K562 (cell line): ENCODE results near the gene TSPAN14. TPM values are rescaled to one million over a fixed set of nuclear protein-coding genes. Genes with fewer than 3 reads are reported as not detected.

Experiments
- ATAC-seq: fragments of 200-7000 bp; cut with Tn5 transposase; 3 replicates; pipeline ENCODE4 v1.9.1; 2020; ENCODE audit warnings: moderate library complexity
- BruUV-seq: library from RNA; stranded (reverse); fragments of 400-500 nt; replicated peaks from 2 replicates; lab custom pipeline; 2021; lab: Mats Ljungman, UMichigan
- CTCF ChIA-PET: fragments of 300-600 bp; formaldehyde crosslinking; extraction: SDS; loops from one replicate; lab custom pipeline; 2021; ENCODE audit warnings: low intra/inter-chr PET ratio; lab: Yijun Ruan, JAX
- POLR2A ChIA-PET: fragments of 300-600, 350-650 bp; sonication (Branson Sonifier 250); formaldehyde crosslinking; extraction: SDS; loops from one replicate; lab custom pipeline; 2021; ENCODE audit warnings: antibody characterized with exemption, inconsistent platforms; lab: Yijun Ruan, JAX
- DNase-seq, 4 experiments: peaks; one replicate each; pipeline versions ENCODE4 v3.0.0 to v3.0.0-alpha.2; 2011 to 2018; ENCODE audit warnings: low spot score in 3 of 4, mixed read lengths in 3 of 4; ENCODE audit errors: extremely low read depth in 1 of 4
- FAIRE-seq: peaks from 2 replicates; lab custom pipeline; 2011; peaks lifted over from hg19 to GRCh38; lab: Jason Lieb, UNC
- H2AFZ ChIP-seq: 2 replicates; pipeline ENCODE4 v1.6.0; 2011; ENCODE audit warnings: low read depth, low read length, control low read depth, inconsistent platforms
- H3K27ac ChIP-seq: fragments of 200-600 bp; 3 replicates; pipeline ENCODE4 v1.8.0; 2011; ENCODE audit warnings: low read depth, mild to moderate bottlenecking, control low read depth, inconsistent platforms, low read length, moderate library complexity, mixed read lengths; ENCODE audit errors: extremely low read depth
- H3K27me3 ChIP-seq, 2 experiments: fragments of 300-600 bp in 1 of 2; 2 replicates in 1 of 2; 3 replicates in 1 of 2; pipeline versions ENCODE4 v1.6.0 to v1.8.0; 2011; ENCODE audit warnings: inconsistent platforms in 2 of 2, low read length in 2 of 2, mild to moderate bottlenecking in 1 of 2, mixed read lengths in 1 of 2, moderate library complexity in 1 of 2; ENCODE audit not compliant: control insufficient read depth in 2 of 2, insufficient read depth in 2 of 2
- H3K36me3 ChIP-seq: fragments of 300-600 bp; 3 replicates; pipeline ENCODE4 v1.8.0; 2011; ENCODE audit warnings: mild to moderate bottlenecking, low read length, inconsistent platforms; ENCODE audit not compliant: control insufficient read depth, insufficient read depth
- H3K4me1 ChIP-seq, 2 experiments: fragments of 200-600 bp in 1 of 2; replicated peaks in 1 of 2; 2 replicates in 1 of 2; 3 replicates in 1 of 2; pipeline versions ENCODE4 v1.5.1 to v1.8.0; 2011; ENCODE audit warnings: inconsistent platforms in 2 of 2, low read length in 2 of 2, mild to moderate bottlenecking in 1 of 2, mixed read lengths in 1 of 2, moderate library complexity in 1 of 2; ENCODE audit not compliant: control insufficient read depth in 2 of 2, insufficient read depth in 2 of 2
- H3K4me2 ChIP-seq: 2 replicates; pipeline ENCODE4 v1.6.1; 2011; ENCODE audit warnings: low read length, control low read depth, inconsistent platforms, mixed read lengths; ENCODE audit not compliant: insufficient read depth
- H3K4me3 ChIP-seq: fragments of 200-600 bp; sonication (generic), shearing (Covaris generic); 2 replicates; pipeline ENCODE4 v1.5.1; 2016; ENCODE audit warnings: control low read depth, inconsistent platforms
- H3K79me2 ChIP-seq: fragments of 200-600 bp; 3 replicates; pipeline ENCODE4 v1.8.0; 2011; ENCODE audit warnings: low read length, inconsistent platforms; ENCODE audit not compliant: control insufficient read depth, insufficient read depth
- H3K9ac ChIP-seq, 2 experiments: 2 replicates each; pipeline versions ENCODE4 v1.6.0 to v1.6.1; 2011; ENCODE audit warnings: low read depth in 2 of 2, low read length in 2 of 2, control low read depth in 1 of 2, inconsistent platforms in 1 of 2, mild to moderate bottlenecking in 1 of 2, mixed read lengths in 1 of 2; ENCODE audit not compliant: insufficient read depth in 1 of 2
- H3K9me1 ChIP-seq: one replicate; pipeline ENCODE4 v1.6.0; 2011; ENCODE audit warnings: inconsistent platforms, mild to moderate bottlenecking, low read length, moderate library complexity; ENCODE audit not compliant: control insufficient read depth, insufficient read depth
- H3K9me3 ChIP-seq: replicated peaks from 2 replicates; pipeline ENCODE4 v1.5.1; 2011; ENCODE audit warnings: low read depth, low read length, inconsistent platforms; ENCODE audit not compliant: control insufficient read depth, insufficient read depth
- H4K20me1 ChIP-seq: replicated peaks from 2 replicates; pipeline ENCODE4 v1.6.1; 2011; ENCODE audit warnings: low read length, inconsistent platforms, mixed read lengths; ENCODE audit not compliant: control insufficient read depth, insufficient read depth
- ASH1L ChIP-seq: fragments of 450-650 bp; IDR thresholded peaks from 2 replicates; pipeline ENCODE4 v1.6.1; 2018; ENCODE audit warnings: borderline replicate concordance, mild to moderate bottlenecking, low read depth; ENCODE audit not compliant: partially characterized antibody
- ELF1 ChIP-seq: fragments of 200-800 bp; sonication (Bioruptor generic); IDR thresholded peaks from 2 replicates; pipeline ENCODE4 v1.6.1; 2016; ENCODE audit warnings: missing genetic modification characterization, missing compliant biosample characterization
- MCM5 ChIP-seq: fragments of 450-650 bp; IDR thresholded peaks from 2 replicates; pipeline ENCODE4 v1.6.1; 2016; ENCODE audit warnings: low read depth
- PKNOX1 ChIP-seq: fragments of 450-650 bp; IDR thresholded peaks from 2 replicates; pipeline ENCODE4 v1.6.1; 2016
- PPARD ChIP-seq: fragments of 250-450 bp; sonication (Bioruptor Pico); IDR thresholded peaks from 2 replicates; pipeline ENCODE4 v1.8.0; 2022; ENCODE audit warnings: inconsistent platforms, mild to moderate bottlenecking, moderate library complexity
- SMARCA5 ChIP-seq: fragments of 450-650 bp; IDR thresholded peaks from 2 replicates; pipeline ENCODE4 v1.6.1; 2016
- SRSF7 ChIP-seq: fragments of 200-400 bp; formaldehyde crosslinking; optimal IDR thresholded peaks from 2 replicates; pipeline ENCODE3; 2017; ENCODE audit warnings: mild to moderate bottlenecking, low read depth, low read length
- TAF9B ChIP-seq: fragments of 450-650 bp; IDR thresholded peaks from 2 replicates; pipeline ENCODE4 v1.6.1; 2018; ENCODE audit warnings: mild to moderate bottlenecking; ENCODE audit not compliant: partially characterized antibody
- TCF7L2 ChIP-seq: fragments of 150-350 bp; IDR thresholded peaks from 2 replicates; pipeline ENCODE4 v1.6.1; 2016; ENCODE audit warnings: low read depth, mild to moderate bottlenecking, low read length, moderate library complexity
- THRAP3 ChIP-seq: fragments of 450-650 bp; IDR thresholded peaks from 2 replicates; pipeline ENCODE4 v1.6.1; 2016; ENCODE audit warnings: mild to moderate bottlenecking, inconsistent platforms, borderline replicate concordance
- ZNF384 ChIP-seq: IDR thresholded peaks from 2 replicates; pipeline ENCODE4 v1.6.1; 2012; ENCODE audit warnings: low read depth, low read length, improper control_type of control experiment
- WGBS: fragments of 100-300 bp; shearing (Covaris generic); methylation state at CpG from one replicate; pipeline ENCODE4 v1.1.6; 2016; ENCODE audit warnings: low coverage, mixed read lengths; ENCODE audit not compliant: insufficient coverage; ENCODE audit errors: missing lambda C conversion rate; 5-methylcytosine and 5-hydroxymethylcytosine counted together
- in situ Hi-C: fragments of 300-500 bp; cut with MboI; formaldehyde crosslinking; loops from 4 replicates; pipeline ENCODE4 v1.15.0; 2018; ENCODE audit warnings: inconsistent platforms, mixed read lengths
- intact Hi-C: fragments of 100-400 bp; cut with micrococcal nuclease; formaldehyde crosslinking; loops from 2 replicates; pipeline ENCODE4 v1.14.2; 2022
- polyA plus RNA-seq, 8 experiments: library from polyadenylated mRNA; depleted of rRNA in 4 of 8; stranded (reverse) in 5 of 8; unstranded in 3 of 8; fragments of >200 nt; fragmentation: Nextera tagmentation in 2 of 8; fragmentation: Illumina TruSeq in 1 of 8; extraction: Ambion mirVana in 2 of 8; extraction: Trizol in 1 of 8; gene quantifications; 2 replicates each; pipeline versions ENCODE4 v1.2.1 to v1.2.3, GENCODE V29; 2011 to 2014; ENCODE audit warnings: inconsistent platforms in 1 of 8, missing spikeins in 1 of 8
- total RNA-seq, 7 experiments: library from RNA; depleted of rRNA in 6 of 7; stranded (reverse); fragments of >200 nt in 6 of 7; fragmentation: Illumina TruSeq in 2 of 7; extraction: Trizol in 2 of 7; gene quantifications; 2 replicates each; pipeline versions ENCODE4 v1.2.1 to v1.2.3, GENCODE V29; 2011 to 2021; ENCODE audit warnings: low replicate concordance in 1 of 7
- TF ChIP-seq, protein P1 (sequence below): fragments of 450-650 bp; IDR thresholded peaks from 2 replicates; pipeline ENCODE4 v1.6.1; 2016; ENCODE audit warnings: mild to moderate bottlenecking
- TF ChIP-seq, protein P2 (sequence below): sonication (generic); formaldehyde crosslinking; IDR thresholded peaks from 2 replicates; pipeline ENCODE4 v1.8.1; 2023; ENCODE audit warnings: mild to moderate bottlenecking, missing genetic modification reagents
- TF ChIP-seq, protein P3 (sequence below): IDR thresholded peaks from 2 replicates; pipeline ENCODE4 v1.6.1; 2011; ENCODE audit not compliant: insufficient read length; ENCODE audit errors: extremely low read depth

TSPAN14 gene
- total and polyA plus RNA-seq, 9 of the 15 experiments (the other 6 are each of a cell fraction or from before 2014, with no cell fraction given), result 5.8 to 92.9 (median 23.3) TPM

GRCh38 chr10:80458638-80459037 is 4.5 kb downstream of the TSPAN14 start (continued):
- TF ChIP-seq, protein P1, sequence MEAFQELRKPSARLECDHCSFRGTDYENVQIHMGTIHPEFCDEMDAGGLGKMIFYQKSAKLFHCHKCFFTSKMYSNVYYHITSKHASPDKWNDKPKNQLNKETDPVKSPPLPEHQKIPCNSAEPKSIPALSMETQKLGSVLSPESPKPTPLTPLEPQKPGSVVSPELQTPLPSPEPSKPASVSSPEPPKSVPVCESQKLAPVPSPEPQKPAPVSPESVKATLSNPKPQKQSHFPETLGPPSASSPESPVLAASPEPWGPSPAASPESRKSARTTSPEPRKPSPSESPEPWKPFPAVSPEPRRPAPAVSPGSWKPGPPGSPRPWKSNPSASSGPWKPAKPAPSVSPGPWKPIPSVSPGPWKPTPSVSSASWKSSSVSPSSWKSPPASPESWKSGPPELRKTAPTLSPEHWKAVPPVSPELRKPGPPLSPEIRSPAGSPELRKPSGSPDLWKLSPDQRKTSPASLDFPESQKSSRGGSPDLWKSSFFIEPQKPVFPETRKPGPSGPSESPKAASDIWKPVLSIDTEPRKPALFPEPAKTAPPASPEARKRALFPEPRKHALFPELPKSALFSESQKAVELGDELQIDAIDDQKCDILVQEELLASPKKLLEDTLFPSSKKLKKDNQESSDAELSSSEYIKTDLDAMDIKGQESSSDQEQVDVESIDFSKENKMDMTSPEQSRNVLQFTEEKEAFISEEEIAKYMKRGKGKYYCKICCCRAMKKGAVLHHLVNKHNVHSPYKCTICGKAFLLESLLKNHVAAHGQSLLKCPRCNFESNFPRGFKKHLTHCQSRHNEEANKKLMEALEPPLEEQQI, result no peak

DNA sequence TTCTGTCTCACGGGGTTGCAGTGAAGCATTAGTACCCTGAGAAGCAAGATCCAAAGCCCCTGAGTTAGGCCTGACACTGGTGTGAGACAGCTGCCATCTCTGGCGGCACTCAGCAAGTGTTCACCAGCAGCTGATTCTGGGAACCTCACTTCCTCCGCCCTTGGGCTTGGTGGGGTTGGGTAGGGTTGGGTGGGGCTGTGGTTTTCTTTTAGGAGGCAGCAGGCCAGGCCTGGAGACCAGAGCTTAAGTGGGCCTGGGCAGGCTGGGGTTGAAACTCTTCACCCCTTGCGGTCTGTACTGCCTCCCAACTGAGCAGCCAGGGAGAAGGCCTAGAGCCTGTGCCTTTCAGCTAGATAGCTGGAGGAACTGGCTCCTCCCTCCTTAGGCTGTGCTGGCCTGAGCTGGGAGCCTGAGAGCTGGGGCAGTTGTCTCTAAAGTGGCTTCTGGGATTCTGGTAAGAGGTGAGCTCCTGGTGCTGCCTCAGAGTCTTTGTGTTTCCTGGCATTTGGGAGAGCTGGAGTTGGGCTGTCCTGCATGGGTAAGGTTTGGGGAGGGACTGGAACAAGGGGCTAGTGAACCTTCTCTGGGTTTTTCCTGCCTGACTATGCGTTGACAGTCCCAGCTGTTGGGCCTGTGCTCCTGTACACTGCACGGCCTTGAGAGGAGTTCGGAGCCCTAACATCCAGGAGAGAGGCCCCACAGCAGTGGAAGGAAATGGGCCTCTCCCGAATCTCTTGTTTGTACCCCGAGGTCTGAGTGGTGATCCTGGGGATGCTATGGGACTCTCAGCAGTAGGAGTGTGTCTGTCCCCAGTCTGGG is 5.1 kb downstream of the TSPAN14 start:
- Histone ChIP-seq H3K9me3 (no peaks in the 10 kb centered on the region), H3K36me3 (peaks cover 50% of the 10 kb centered on the region), H3K4me2 (peak overlapping the region; percentile 56), H3K27ac (peak overlapping the region; percentile 72), H3K4me3 (peak overlapping the region; percentile 3; the same call in 1 of the 2 replicates), H3K9me1 (peaks cover 6% of the 10 kb centered on the region), H2AFZ (no peak overlapping the region), H3K9ac (peak overlapping the region; percentile 54 to 81), H3K4me1 (peaks cover 80 to 82% of the 10 kb centered on the region in 2 experiments), H3K79me2 (peaks cover 99% of the 10 kb centered on the region), H3K27me3 (no peaks in the 10 kb centered on the region), H4K20me1 (peaks cover 33% of the 10 kb centered on the region)
- peak; percentile 84 to 96 (median 90) for DNase-seq
- FAIRE-seq, result peak; percentile 99
- CTCF ChIA-PET, result no interaction called here
- BruUV-seq, result no TSS peak
- POLR2A ChIA-PET, result interaction anchor here (0.6 to 2.0 kb wide), 10 partner anchors 8 to 46 kb away, joined by 3 to 11 read pairs (median 4); no protein-coding TSS in a partner anchor
- intact Hi-C loops (loop anchor here (2.0 kb wide), 2 partner anchors 38 to 46 kb away; no protein-coding TSS in a partner anchor), in situ Hi-C loops (no loop called here)
- 16% methylated on average over 9 of the region's 9 CpGs for WGBS
- peak; percentile 83 for ATAC-seq
- TF ChIP-seq MCM5 (no peak), ELF1 (tag) (no peak), ASH1L (no peak), TCF7L2 (no peak), SRSF7 (no peak), TAF9B (no peak), PPARD (CRISPR knock-in tag) (no peak), SMARCA5 (no peak), THRAP3 (no peak), ZNF384 (0 out of 2 replicates have a peak, but pooled peaks have one; percentile 4), PKNOX1 (no peak)
- TF ChIP-seq, protein P2, sequence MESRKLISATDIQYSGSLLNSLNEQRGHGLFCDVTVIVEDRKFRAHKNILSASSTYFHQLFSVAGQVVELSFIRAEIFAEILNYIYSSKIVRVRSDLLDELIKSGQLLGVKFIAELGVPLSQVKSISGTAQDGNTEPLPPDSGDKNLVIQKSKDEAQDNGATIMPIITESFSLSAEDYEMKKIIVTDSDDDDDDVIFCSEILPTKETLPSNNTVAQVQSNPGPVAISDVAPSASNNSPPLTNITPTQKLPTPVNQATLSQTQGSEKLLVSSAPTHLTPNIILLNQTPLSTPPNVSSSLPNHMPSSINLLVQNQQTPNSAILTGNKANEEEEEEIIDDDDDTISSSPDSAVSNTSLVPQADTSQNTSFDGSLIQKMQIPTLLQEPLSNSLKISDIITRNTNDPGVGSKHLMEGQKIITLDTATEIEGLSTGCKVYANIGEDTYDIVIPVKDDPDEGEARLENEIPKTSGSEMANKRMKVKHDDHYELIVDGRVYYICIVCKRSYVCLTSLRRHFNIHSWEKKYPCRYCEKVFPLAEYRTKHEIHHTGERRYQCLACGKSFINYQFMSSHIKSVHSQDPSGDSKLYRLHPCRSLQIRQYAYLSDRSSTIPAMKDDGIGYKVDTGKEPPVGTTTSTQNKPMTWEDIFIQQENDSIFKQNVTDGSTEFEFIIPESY (CRISPR knock-in tag), result no peak
- TF ChIP-seq, protein P3, sequence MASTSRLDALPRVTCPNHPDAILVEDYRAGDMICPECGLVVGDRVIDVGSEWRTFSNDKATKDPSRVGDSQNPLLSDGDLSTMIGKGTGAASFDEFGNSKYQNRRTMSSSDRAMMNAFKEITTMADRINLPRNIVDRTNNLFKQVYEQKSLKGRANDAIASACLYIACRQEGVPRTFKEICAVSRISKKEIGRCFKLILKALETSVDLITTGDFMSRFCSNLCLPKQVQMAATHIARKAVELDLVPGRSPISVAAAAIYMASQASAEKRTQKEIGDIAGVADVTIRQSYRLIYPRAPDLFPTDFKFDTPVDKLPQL, result no peak
